ENCODE data around the gene ACACB. TPM values are rescaled to one million over a fixed set of nuclear protein-coding genes. Genes with fewer than 3 reads are reported as not detected.

ACACB gene
- total and polyA plus RNA-seq, 12 donors: 12.8 to 241 (median 107) TPM

DNA sequence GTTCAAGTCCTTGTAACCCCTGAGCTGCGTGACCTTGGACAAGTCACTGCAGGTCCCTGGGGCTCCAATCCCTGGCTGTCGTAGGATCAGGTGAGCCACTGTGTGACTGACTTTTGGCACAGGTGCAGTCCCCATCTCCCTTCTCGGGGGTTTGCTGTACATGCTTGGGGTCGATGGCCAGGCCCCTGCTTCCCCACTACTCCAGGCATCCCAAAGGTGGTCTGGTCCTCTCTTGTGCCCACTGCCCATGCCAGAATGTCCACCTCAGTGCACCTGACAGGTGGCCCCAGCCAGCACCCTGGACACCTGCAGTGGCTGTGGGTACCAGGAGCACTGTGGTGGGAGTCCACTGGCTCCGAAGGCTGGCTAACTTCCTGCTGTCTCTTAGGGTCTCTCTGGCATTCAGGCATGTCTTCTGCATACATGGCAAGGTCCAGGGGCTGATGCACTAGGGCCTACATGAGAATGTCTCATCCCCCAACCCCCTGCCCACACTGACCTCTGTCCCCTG is 178.0 kb downstream of the ACACB start:
- Histone ChIP-seq H3K27me3 (peaks cover 0 to 17% (median 8%) of the 10 kb centered on the region in 7 donors), H3K4me1 (peaks cover 0 to 14% (median 3%) of the 10 kb centered on the region in 9 donors), H3K27ac (no peak overlapping the region), H3K4me3 (no peak overlapping the region), H3K9me3 (no peaks in the 10 kb centered on the region), H3K36me3 (no peaks in the 10 kb centered on the region)
- 83 to 92% methylated on average over 5 of the region's 5 CpGs for WGBS, 2 donors
- intact Hi-C loops (cut with DNase I): no loop called here
- TF ChIP-seq, protein P1, sequence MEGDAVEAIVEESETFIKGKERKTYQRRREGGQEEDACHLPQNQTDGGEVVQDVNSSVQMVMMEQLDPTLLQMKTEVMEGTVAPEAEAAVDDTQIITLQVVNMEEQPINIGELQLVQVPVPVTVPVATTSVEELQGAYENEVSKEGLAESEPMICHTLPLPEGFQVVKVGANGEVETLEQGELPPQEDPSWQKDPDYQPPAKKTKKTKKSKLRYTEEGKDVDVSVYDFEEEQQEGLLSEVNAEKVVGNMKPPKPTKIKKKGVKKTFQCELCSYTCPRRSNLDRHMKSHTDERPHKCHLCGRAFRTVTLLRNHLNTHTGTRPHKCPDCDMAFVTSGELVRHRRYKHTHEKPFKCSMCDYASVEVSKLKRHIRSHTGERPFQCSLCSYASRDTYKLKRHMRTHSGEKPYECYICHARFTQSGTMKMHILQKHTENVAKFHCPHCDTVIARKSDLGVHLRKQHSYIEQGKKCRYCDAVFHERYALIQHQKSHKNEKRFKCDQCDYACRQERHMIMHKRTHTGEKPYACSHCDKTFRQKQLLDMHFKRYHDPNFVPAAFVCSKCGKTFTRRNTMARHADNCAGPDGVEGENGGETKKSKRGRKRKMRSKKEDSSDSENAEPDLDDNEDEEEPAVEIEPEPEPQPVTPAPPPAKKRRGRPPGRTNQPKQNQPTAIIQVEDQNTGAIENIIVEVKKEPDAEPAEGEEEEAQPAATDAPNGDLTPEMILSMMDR (IDR thresholded peaks at IDR 0.05): no peak
- ATAC-seq (no peak), DNase-seq (no peak)

DNA sequence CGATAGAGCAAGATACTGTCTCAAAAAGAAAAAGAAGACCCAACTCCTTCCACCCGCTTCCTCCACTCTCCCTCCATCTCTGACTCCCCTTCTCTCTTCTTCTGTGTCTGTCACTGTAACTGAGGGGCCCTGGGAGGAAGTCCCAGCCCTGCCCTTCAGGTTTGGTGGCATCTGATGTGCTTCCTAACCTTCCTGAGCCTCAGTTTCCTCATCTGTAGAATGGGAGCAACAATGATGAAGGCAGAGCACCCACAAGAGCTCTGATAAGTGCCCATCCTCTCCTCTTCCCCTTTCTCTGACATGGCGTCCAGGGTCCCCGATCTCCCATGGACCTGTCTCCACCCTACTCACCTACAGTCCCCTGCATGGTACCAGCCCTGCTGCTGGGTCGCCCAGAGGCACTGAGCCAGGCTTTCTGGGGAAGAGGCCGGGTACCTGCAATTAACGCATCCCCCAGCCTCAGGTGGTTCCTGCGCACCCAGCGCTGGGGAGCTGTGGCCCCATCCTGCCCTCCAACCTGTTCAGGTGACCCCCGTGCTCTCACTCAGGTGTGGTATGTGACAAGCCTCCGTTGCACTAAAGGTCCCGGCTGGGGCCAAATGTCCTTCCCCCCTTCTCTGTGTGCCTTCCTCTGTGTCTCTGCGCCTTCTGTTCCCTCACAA is 179.5 kb downstream of the ACACB start:
- Histone ChIP-seq H3K36me3 (no peaks in the 10 kb centered on the region), H3K27ac (no peak overlapping the region), H3K4me3 (no peak overlapping the region), H3K4me1 (peaks cover 0 to 12% (median 3%) of the 10 kb centered on the region in 9 donors), H3K9me3 (no peaks in the 10 kb centered on the region), H3K27me3 (peaks cover 0 to 17% (median 7%) of the 10 kb centered on the region in 7 donors)
- ATAC-seq: no peak
- TF ChIP-seq, protein P1 (IDR thresholded peaks at IDR 0.05): no peak
- intact Hi-C loops (cut with DNase I): no loop called here
- no peak for DNase-seq
- 80 to 90% methylated on average over 13 of the region's 13 CpGs for WGBS, 2 donors

DNA sequence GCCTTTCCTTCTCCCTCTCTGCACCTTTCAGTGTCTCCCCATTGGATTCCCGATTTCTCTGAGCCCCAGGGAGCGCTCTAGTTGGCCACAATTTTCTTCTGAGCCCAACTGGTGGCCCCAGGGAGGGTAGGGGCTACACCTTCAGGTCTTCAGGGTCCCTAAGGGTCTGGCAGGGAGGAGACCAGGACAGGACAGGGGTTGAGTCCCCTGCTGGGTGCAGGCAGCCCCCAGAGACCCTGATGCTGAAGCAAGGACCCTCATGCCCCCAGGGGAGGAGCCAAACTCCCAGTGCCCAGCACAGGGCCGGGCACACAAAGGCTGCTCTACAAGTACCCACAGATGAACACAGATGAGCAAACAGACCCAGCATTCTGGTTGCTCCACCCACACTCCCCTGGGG is 180.0 kb downstream of the ACACB start:
- Histone ChIP-seq H3K4me3 (no peak overlapping the region), H3K27ac (no peak overlapping the region), H3K27me3 (peaks cover 0 to 12% (median 6%) of the 10 kb centered on the region in 7 donors), H3K36me3 (no peaks in the 10 kb centered on the region), H3K9me3 (no peaks in the 10 kb centered on the region), H3K4me1 (peaks cover 0 to 6% (median 0%) of the 10 kb centered on the region in 9 donors)
- TF ChIP-seq, protein P1 (IDR thresholded peaks at IDR 0.05): no peak
- intact Hi-C loops (cut with DNase I): no loop called here
- 69 to 80% methylated on average over 3 of the region's 3 CpGs for WGBS, 2 donors
- ATAC-seq: no peak
- no peak for DNase-seq

DNA sequence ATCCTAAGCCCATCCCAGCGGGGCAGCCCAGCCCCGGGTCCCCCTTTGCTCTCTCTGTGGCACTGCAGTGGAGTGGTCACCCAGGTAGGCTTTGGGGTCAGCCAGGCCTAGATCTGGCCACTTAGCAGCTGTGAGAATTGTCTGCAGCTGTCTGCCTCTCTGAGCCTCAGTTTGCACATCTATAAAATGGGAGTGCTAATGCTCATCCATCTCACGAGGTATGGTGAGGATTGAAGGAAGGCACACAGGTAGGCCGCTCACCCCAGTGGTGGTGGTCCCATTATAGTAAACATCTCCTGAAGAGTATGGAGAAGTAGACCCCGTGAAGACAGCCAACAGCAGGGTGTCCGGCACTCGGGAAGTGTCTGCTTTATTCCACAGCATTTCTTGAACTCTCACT is 183.5 kb downstream of the ACACB start:
- intact Hi-C loops (cut with DNase I): no loop called here
- whole genome bisulfite sequencing, 2 donors: 89 to 93% methylated on average over 7 of the region's 7 CpGs
- no peak overlapping the region for H3K27ac ChIP-seq

More for the DNA sequence above, 183.5 kb downstream of the ACACB start:
- Histone ChIP-seq H3K36me3 (no peaks in the 10 kb centered on the region), H3K27me3 (peaks cover 0 to 35% (median 22%) of the 10 kb centered on the region in 7 donors), H3K4me3 (no peak overlapping the region), H3K4me1 (no peaks in the 10 kb centered on the region), H3K9me3 (no peaks in the 10 kb centered on the region)
- ATAC-seq (no peak), DNase-seq (no peak)
- TF ChIP-seq, protein P1 (IDR thresholded peaks at IDR 0.05): no peak

All from heart right ventricle (tissue), 16 donors.